Glomerular endothelial cell (primary cell): ENCODE measurements around the gene CAP2. TPM values are rescaled to one million over a fixed set of nuclear protein-coding genes. Genes with fewer than 3 reads are reported as not detected.

Experiments used
- total RNA-seq: library from RNA; depleted of rRNA; stranded (reverse); fragments of >200 nt; gene quantifications from 2 replicates; pipeline ENCODE4 v1.2.3, GENCODE V29; 2015

Gene CAP2
- total RNA-seq, 1 donor from 2014 or later: 3.7 TPM

Other genes with a start within 250 kb of the CAP2 start
- gene RBM24, start 112.2 kb upstream of the CAP2 start, total RNA-seq: 5.5 and 8.2 TPM in 2 replicates
- 18.9 and 20.2 TPM in 2 replicates for gene FAM8A1, start 206.7 kb downstream of the CAP2 start, total RNA-seq